Activated naive CD4-positive, alpha-beta T cell treated with anti-CD3 and anti-CD28 coated beads, Interleukin-2, amount 50 U/mL, for 16 hours (primary cell): ENCODE measurements around the gene NELFE.
"Not testable (repeated sequence)": the region's sequence is repeated elsewhere in the genome, so short reads cannot be mapped to it uniquely, and the experiment has no call there.

Experiments used
- DNase-seq: peaks from one replicate; pipeline ENCODE4 v3.0.0-alpha.2; 2020

Gene NELFE

DNA sequence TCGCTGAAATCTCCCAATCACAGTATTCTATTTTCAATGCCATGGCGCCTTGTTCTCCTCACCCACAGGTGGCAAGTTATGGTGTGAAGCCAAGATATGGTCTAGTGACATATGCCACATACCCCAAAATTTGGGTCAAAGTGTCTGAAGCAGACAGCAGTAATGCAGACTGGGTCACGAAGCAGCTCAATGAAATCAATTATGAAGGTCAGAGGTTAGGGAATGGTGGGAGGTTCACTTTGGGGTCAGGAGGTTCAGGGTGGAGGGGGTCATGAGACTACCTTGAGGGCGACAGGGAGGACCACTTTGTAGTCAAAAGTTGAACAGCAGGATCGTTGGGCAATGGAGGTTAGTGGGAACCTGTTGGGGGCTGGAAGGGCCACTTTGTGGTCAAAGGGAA lies 10.5 kb downstream of the NELFE start:
- DNase-seq = no peak

DNA sequence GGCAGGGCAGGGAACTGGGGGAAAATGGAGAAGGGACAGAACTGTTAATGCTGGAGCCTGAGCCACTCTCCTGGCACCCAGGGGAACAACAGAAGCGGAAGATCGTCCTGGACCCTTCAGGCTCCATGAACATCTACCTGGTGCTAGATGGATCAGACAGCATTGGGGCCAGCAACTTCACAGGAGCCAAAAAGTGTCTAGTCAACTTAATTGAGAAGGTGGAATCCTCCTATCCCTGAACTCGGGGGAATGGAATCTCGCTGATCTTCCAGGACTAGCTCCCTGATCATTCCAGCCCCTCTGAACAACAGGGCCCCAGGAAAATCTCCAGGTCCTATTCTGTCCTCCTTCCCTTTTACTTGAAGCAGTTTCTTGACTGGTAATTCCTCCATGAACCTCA lies 10.9 kb downstream of the NELFE start:
- DNase-seq = no peak

DNA sequence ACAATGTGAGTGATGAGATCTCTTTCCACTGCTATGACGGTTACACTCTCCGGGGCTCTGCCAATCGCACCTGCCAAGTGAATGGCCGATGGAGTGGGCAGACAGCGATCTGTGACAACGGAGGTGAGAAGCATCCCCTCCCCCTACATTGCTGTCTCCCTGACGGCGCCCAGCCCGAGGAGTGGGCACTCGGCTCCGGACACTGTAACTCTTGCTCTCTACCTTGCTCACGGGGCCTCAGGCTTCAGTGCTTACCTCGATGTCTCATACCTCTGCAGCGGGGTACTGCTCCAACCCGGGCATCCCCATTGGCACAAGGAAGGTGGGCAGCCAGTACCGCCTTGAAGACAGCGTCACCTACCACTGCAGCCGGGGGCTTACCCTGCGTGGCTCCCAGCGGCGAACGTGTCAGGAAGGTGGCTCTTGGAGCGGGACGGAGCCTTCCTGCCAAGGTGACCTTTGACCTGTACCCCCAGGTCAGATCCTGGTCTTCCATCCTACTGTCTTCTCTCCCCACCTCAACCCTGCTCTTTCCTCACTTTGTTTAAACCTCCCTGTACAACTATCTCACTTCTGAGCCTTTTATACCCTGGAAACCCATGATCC lies 11.6 kb downstream of the NELFE start:
- no peak for DNase-seq

DNA sequence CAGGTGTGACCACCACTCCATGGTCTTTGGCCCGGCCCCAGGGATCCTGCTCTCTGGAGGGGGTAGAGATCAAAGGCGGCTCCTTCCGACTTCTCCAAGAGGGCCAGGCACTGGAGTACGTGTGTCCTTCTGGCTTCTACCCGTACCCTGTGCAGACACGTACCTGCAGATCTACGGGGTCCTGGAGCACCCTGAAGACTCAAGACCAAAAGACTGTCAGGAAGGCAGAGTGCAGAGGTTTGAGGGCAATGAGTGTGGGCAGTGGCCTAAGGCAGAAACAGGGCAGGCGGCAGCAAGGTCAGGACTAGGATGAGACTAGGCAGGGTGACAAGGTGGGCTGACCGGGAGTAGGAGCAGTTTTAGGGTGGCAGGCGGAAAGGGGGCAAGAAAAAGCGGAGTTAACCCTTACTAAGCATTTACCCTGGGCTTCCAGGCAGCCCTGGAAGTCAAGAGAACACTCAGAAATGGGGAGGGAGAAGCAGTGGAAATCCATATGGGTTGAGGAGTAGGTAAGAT lies 12.3 kb downstream of the NELFE start:
- DNase-seq = no peak

DNA sequence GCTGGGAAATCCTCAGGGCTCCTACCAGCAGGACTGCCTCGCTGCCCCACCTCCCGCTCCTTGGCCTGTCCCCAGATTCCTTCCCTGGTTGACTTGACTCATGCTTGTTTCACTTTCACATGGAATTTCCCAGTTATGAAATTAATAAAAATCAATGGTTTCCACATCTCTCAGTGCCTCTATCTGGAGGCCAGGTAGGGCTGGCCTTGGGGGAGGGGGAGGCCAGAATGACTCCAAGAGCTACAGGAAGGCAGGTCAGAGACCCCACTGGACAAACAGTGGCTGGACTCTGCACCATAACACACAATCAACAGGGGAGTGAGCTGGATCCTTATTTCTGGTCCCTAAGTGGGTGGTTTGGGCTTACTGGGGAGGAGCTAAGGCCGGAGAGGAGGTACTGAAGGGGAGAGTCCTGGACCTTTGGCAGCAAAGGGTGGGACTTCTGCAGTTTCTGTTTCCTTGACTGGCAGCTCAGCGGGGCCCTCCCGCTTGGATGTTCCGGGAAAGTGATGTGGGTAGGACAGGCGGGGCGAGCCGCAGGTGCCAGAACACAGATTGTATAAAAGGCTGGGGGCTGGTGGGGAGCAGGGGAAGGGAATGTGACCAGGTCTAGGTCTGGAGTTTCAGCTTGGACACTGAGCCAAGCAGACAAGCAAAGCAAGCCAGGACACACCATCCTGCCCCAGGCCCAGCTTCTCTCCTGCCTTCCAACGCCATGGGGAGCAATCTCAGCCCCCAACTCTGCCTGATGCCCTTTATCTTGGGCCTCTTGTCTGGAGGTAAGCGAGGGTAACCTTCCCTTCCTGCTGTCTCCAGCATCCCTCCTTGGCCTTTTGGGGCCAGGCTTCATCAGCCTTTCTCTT lies 13.0 kb downstream of the NELFE start, which contains the start of gene CFB:
TSS of gene CFB (plus strand) at position 589 of the 863 bp plus-strand sequence. CDS start at position 716, 127 bp downstream.
- no peak for DNase-seq

DNA sequence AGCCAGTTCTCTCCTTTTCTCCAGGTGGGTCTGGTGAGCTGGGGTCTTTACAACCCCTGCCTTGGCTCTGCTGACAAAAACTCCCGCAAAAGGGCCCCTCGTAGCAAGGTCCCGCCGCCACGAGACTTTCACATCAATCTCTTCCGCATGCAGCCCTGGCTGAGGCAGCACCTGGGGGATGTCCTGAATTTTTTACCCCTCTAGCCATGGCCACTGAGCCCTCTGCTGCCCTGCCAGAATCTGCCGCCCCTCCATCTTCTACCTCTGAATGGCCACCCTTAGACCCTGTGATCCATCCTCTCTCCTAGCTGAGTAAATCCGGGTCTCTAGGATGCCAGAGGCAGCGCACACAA lies 13.6 kb downstream of the NELFE start:
- no peak for DNase-seq

DNA sequence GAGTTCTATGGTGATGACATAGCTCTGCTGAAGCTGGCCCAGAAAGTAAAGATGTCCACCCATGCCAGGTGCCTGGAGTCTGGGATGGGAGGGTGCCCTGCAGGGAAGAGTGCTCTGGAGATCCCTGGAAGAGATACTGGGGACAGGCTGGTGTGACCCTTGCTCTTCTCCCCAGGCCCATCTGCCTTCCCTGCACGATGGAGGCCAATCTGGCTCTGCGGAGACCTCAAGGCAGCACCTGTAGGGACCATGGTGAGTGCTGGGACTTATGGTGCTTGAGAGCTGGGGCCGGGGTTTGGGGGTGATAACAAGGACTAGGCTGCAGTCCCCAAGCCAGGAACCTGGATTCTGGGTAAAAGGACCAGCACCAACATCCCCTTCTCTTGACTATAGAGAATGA lies 15.0 kb downstream of the NELFE start:
- no peak for DNase-seq

DNA sequence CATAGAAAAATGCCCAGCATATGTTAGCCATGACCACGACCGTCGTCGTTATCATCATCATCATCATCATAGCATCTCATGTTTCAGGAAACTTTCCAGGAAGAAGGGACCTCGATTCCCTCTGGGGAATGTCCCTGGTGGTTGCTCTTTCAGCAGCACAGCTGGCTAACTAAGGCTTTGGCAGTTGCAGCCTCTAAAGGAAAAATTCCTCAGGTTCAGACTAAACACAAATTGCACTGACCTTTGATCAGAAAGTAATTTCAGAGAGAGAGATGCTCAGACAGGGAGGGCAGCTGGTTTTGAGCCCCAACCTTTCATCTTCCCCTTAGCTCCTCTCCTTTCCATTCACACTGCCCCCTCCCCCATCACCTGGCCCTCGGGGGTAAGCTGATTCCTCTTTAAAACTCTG lies 18.5 kb downstream of the NELFE start:
- DNase-seq = no peak

DNA sequence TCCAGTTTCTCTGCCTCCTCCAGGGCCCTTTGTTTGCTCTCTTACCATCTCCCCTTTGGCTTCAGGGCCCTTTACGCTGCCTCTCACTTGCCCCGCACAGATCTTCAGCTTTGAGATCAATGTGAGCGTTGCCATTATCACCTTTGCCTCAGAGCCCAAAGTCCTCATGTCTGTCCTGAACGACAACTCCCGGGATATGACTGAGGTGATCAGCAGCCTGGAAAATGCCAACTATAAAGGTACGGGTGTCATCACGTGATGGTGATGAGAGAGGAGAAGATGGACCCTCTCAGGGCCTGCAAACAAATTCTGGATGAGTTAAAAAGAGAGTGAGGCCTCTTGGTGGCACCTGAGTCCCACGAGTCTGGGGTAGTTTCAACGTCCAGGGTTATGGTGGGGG lies 22.9 kb downstream of the NELFE start:
- no peak for DNase-seq

DNA sequence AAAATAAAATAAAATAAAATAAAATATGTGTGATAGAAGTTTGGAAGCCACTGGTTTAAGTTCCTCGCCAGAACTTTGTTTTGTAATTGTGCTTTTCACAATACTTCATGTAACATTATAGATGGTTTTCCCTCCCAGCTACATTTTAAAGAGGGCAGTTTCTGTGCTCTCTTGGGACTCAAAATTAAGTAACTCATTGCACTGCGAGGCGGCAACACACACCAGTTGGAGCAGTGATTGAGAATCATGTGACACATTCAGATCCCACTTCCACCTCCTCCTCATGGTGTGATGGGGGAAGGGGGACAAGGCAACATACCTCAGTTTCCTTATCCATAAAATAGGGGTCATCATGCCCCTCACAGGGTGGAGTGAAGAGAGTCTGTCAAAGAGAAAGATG lies 23.8 kb downstream of the NELFE start:
- no peak for DNase-seq

DNA sequence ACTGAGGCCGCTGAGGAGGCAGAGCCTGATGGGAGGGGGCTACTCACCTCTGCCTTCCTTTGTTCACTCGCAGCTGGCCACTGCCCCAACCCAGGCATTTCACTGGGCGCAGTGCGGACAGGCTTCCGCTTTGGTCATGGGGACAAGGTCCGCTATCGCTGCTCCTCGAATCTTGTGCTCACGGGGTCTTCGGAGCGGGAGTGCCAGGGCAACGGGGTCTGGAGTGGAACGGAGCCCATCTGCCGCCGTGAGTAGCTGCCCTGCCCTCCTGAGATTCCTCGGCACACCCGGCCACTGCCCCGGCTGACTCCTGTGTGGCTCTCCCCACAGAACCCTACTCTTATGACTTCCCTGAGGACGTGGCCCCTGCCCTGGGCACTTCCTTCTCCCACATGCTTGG lies 25.2 kb downstream of the NELFE start:
- no peak for DNase-seq

DNA sequence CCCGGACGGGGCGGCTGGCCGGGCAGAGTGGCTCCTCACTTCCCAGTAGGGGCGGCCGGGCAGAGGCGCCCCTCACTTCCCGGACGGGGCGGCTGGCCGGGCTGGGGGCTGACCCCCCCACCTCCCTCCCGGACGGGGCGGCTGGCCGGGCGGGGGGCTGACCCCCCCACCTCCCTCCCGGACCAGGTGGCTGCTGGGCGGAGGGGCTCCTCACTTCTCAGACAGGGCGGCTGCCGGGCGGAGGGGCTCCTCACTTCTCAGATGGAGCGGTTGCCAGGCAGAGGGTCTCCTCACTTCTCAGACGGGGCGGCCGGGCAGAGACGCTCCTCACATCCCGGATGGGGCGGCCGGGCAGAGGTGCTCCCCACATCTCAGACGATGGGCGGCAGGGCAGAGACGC lies 26.6 kb downstream of the NELFE start:
- DNase-seq = not testable (repeated sequence)

DNA sequence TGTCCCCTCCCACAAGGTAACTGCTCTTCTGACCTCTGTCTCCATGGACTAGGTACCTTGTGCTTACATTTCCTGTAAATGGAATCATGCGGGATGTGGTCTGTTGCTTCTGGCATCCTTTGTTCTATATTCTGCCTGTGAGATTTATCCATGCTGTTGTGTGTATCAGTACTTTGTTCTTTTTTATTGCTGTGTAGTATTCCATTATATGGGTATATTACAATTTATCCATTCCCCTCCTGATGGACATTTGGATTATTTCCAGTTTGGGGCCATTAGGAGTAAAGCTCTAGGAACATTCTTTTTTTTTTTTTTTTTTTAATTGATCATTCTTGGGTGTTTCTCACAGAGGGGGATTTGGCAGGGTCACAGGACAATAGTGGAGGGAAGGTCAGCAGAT lies 27.8 kb downstream of the NELFE start:
- no peak for DNase-seq

DNA sequence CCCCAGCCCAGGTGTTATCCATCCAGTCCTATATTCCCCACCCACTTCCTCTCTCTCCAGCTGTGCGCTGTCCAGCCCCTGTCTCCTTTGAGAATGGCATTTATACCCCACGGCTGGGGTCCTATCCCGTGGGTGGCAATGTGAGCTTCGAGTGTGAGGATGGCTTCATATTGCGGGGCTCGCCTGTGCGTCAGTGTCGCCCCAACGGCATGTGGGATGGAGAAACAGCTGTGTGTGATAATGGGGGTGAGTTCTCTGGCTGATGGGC lies 30.2 kb downstream of the NELFE start:
- no peak for DNase-seq

DNA sequence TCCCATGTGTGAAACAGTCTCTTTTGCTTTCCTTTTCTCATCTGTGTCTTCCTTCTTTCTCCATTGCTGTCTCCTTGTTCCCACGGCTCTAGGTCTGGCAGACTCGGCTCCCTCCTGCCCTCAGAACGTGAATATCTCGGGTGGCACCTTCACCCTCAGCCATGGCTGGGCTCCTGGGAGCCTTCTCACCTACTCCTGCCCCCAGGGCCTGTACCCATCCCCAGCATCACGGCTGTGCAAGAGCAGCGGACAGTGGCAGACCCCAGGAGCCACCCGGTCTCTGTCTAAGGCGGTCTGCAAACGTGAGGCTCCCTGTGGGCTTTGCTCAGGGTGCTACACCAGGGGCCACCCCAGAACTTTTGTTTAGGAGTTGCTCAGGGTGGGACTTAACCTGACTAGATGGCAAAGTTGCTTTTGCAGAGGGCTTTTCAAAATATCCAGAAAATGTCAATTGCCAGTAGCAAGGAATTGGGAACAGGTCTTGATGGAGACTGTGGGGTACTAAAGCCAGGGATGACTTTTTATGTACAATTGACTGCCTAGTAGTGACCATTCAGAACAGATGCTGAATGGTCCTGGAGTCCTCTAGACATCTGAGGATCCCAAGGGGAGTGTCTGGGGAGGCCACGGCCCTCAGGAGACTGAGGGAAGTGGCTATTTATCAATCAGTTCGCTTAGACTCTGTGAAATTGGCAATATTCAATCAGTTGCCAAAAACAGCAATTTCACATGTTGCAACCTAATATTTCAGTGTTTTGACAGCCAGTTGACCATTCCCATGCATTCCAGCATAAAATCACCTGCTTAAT lies 30.7 kb downstream of the NELFE start:
- DNase-seq = no peak

DNA sequence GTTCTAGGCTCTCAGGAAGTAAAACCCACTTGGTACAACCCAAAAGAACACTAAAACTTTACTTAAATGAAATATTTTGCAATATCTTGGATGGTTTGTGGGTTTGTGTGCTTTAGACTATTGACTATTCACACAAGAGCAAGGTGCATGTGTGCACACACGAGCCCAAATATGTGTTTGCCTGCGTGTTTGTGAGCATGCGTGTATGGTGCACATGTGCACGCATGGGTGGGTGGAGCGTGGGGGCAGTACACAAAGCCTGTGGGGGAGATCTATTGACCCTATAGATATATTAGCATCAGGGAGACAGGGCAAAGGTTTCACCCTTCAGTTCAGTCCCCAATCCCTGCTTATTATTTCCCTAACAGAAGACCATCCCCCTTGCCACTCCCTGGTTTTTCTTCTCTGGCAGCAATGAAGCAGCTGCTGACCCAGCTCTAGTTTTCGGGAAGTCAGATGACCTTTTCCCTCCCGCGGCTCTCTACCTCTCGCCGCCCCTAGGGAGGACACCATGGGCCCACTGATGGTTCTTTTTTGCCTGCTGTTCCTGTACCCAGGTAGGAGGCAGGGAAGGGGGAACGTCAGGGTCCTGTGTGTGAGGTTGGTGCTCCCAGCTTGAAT lies 31.4 kb downstream of the NELFE start, which contains the start of gene C2:
TSS of gene C2 (plus strand) at position 476 of the 621 bp plus-strand sequence. CDS start at position 512, 36 bp downstream.
- no peak for DNase-seq

DNA sequence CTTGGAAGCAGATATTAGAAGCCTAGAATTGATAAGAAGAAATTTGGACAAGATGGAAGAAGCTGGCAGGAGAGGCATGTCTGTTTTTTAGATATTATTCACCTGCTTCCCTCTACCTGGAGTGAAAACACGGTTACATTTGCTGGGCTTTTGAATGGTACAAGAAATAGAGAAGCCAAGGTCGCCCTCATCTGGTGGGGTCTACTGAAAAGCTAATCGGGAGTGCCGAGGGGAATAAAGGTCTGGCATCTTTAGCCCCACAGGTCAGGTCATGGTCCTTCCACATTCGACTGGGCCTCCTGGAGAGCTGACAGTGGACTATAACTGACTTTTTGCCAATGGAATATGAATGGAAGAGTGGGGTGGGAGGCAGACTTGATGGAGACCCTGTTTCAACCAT lies 35.8 kb downstream of the NELFE start:
- no peak for DNase-seq

DNA sequence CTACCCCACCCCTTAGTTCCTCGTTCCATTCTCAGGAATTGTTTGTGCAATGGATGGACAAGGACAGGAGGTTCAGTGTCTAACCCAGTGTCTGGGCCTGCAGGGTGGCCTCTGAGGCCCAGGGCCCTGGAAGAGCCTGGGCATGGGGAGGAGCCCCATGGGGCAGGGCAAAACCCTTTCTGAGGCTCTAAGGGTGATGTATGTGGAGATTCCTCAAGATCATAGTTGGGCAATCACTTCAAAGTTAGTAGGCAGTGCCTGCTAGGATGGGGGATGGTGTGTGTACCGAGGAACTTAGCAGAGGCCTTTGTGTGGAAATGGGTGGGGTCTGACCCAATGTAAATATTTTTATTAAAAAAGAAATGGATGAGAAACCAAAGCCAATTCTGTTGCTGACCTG lies 38.0 kb downstream of the NELFE start:
- no peak for DNase-seq

DNA sequence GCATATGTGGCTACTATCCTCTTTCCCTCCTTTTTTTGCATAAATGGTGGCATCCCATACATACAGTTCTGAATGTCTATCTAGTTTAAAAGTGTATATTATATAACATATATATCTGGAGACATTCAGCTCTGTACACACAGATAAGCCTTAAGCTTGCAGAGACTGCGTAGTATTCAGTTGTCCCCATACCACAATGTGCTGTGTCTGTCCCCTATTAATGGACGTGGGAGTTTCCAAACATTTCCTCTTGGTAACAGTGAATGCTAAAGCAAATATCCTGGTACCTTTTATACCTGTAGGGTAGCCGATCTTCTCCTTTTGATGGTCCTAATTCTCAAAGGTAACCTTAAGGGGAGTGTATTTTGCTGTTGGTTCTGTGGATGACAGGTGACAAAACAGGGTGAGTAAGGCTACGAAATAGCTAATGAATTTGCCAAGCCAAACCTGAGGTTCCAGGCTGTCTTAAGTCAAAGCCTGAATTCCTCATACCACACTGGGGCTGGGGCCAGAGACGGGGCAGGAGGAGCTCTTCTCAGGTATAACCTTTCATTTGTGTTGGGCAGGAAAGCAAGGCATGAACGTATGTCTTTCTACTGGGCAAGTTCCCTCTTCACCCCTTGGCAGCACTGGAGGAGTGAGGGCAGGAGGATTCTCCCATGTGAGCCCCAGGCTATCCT lies 39.0 kb downstream of the NELFE start:
- DNase-seq = no peak

DNA sequence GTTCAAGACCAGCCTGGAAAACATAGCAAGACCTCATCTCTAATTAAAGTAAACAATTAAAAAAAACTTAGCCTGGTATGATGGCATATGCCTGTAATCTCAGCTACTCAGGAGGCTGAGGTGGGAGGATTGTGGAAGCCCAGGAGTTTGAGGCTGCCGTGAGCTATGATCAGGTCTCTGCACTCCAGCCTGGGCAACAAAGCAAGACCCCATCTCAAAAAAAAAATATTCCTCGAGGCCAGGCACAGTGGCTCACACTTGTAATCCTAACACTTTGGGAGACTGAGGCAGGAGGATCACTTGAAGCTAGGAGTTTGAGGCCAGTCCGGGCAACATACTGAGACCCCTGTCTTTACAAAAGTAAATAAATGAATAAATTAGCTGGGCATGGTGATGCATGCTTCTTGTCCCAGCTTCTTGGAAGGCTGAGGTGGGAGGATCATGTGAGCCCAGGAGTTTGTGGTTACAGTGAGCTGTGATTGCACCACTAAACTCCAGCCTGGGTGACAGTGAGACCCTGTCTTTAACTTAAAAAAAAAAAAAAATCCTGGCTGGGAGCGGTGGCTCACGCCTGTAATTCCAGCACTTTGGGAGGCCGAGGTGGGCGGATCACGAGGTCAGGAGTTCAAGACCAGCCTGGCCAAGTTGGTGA lies 40.6 kb downstream of the NELFE start:
- no peak for DNase-seq

DNA sequence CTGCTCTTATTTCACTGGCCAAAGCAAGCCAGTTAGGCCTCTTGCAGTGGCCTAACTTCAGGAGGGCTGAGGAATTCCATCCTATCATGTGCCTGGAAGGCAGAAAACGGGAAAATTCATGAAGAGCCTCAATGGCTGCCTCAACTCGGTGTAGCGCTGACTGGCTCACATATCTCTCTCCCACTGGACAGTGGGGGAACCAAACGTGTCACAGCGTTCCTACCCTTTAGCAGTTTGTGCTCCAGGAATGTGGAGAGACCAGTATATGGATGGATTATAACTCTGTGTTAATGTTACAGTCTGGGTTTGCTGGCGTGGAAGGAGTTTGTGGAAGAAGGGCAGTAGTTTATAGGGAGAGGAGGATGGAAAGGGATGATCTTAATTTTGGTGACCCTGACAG lies 43.0 kb downstream of the NELFE start:
- DNase-seq = no peak

DNA sequence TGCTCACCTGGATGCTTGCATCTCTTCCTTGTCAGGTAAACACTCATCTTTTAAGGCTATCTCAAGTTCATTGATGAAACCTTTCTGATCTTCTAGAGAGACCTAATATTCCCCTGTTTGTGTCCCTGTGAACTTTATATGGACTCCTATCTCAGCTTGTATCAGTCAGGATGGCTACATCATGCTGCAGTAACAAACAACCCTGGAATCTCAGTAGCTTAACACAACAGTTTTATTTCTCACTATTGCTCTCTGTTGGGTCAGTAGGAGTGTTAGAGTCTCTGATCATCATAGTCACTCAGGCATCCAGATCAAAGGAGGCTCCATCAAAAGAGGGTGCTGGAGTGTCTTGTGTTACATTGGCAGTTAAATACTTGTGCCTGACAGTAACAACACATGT lies 43.4 kb downstream of the NELFE start:
- DNase-seq = no peak
